Occipital lobe (tissue), 2 donors: ENCODE measurements around the gene ZNF512B. TPM values are rescaled to one million over a fixed set of nuclear protein-coding genes. Genes with fewer than 3 reads are reported as not detected.

ENCODE experiments used
- small RNA-seq: library from RNA; depleted of rRNA; stranded (forward); fragments of <200 nt; gene quantifications from one replicate; pipeline ENCODE3, GENCODE V24; 2014
- total RNA-seq: library from RNA; depleted of rRNA; stranded (reverse); fragments of >200 nt; gene quantifications from one replicate; pipeline ENCODE4 v1.2.3, GENCODE V29; 2014

Gene ZNF512B
- total RNA-seq, 1 donor from 2014 or later, result 15.8 TPM

Small RNA genes within 50 kb of the gene (small RNA-seq; reads per million reads assigned to genes)
- gene MIR647, result not detected
- gene MIR941-2, result not detected
- not detected for gene MIR941-4
- not detected for gene MIR941-5
- 0.55 reads per million, percentile 54 among the genes with 10 or more reads in this experiment for gene RNU1-134P

Other genes with a start within 250 kb of the ZNF512B start
- gene LIME1, start 233.3 kb downstream of the ZNF512B start, total RNA-seq, result 1.7 TPM
- 2.8 TPM for gene SLC2A4RG, start 230.2 kb downstream of the ZNF512B start, total RNA-seq
- 21.5 TPM for gene ZBTB46, start 138.7 kb downstream of the ZNF512B start, total RNA-seq
- not detected for gene ABHD16B, start 108.4 kb downstream of the ZNF512B start, total RNA-seq
- gene TPD52L2, start 104.7 kb downstream of the ZNF512B start, total RNA-seq, result 20.3 TPM
- 99.7 TPM for gene DNAJC5, start 74.8 kb downstream of the ZNF512B start, total RNA-seq
- gene UCKL1, start 13.5 kb downstream of the ZNF512B start, total RNA-seq, result 17.8 TPM
- 6.4 TPM for gene SAMD10, start 9.7 kb upstream of the ZNF512B start, total RNA-seq
- 71.0 TPM for gene PRPF6, start 11.2 kb upstream of the ZNF512B start, total RNA-seq
- gene C20orf204, start 66.3 kb upstream of the ZNF512B start, total RNA-seq, result 1.2 TPM
- gene SOX18, start 79.7 kb upstream of the ZNF512B start, total RNA-seq, result 0.31 TPM
- 36.0 TPM for gene TCEA2, start 93.3 kb upstream of the ZNF512B start, total RNA-seq
- gene RGS19, start 109.6 kb upstream of the ZNF512B start, total RNA-seq, result 10.1 TPM
- gene OPRL1, start 110.2 kb upstream of the ZNF512B start, total RNA-seq, result 14.3 TPM
- gene LKAAEAR1, start 114.5 kb upstream of the ZNF512B start, total RNA-seq, result 0.78 TPM
- gene NPBWR2, start 137.6 kb upstream of the ZNF512B start, total RNA-seq, result not detected
- 5.9 TPM for gene MYT1, start 194.5 kb upstream of the ZNF512B start, total RNA-seq